Lower leg skin (tissue), 4 donors: ENCODE results near the gene TREH. TPM values are rescaled to one million over a fixed set of nuclear protein-coding genes. Genes with fewer than 3 reads are reported as not detected.
"Not testable (repeated sequence)": the region's sequence is repeated elsewhere in the genome, so short reads cannot be mapped to it uniquely, and the experiment has no call there.

Source experiments
- DNase-seq, 2 donors: peaks; one replicate each; pipeline ENCODE4 v3.0.0-alpha.2; 2019; ENCODE audit warnings: low spot score in 2 of 2
- H3K4me3 ChIP-seq: fragments of 200-600 bp; sonication (generic); 2 replicates; pipeline ENCODE4 v1.5.1; 2017; ENCODE audit warnings: mild to moderate bottlenecking, low read depth; ENCODE audit not compliant: poor library complexity, severe bottlenecking
- CTCF ChIP-seq, 3 donors: fragments of 450-650 bp; IDR thresholded peaks; one replicate each; pipeline ENCODE4 v1.5.1; 2016; ENCODE audit warnings: antibody characterized with exemption in 3 of 3, mild to moderate bottlenecking in 3 of 3, moderate library complexity in 2 of 3
- POLR2A ChIP-seq, 2 donors: fragments of 450-650 bp; IDR thresholded peaks; one replicate each; pipeline ENCODE4 v1.6.1; 2016 to 2017; ENCODE audit warnings: antibody characterized with exemption in 2 of 2, mild to moderate bottlenecking in 1 of 2, moderate library complexity in 1 of 2
- WGBS, 2 donors: methylation state at CpG; one replicate each; pipeline ENCODE4 v1.1.5; 2018; 5-methylcytosine and 5-hydroxymethylcytosine counted together
- intact Hi-C: fragments of 100-400 bp; cut with DNase I; formaldehyde crosslinking; loops from one replicate; pipeline ENCODE4 v1.15.0; 2023; ENCODE audit warnings: low total_unique reads
- total RNA-seq, 4 donors: library from RNA; depleted of rRNA; stranded (reverse); fragments of >200 nt; gene quantifications; one replicate each; pipeline ENCODE4 v1.1.0, GENCODE V29; 2016

Gene TREH
- total RNA-seq: not detected

- H3K4me3 ChIP-seq: no peak within 1 kb of the TSS
These were observed at the start of gene TREH for GRCh38 chr11:118679483-118679882. Gene TREH (minus strand): TSS chr11:118679650. CDS start chr11:118679627, 23 bp downstream.

GRCh38 chr11:118728112-118728511, 48.7 kb upstream of the TREH start:
- intact Hi-C loops, H3K4me3 ChIP-seq: not testable (repeated sequence)
- WGBS, 2 donors: 92 to 93% methylated on average over 10 of the region's 10 CpGs
- peak in 1 of 2 donors; percentile 12 for DNase-seq

More at GRCh38 chr11:118679483-118679882, at the start of gene TREH:
- intact Hi-C loops: no loop called here
- WGBS, 2 donors: 54 to 75% methylated on average over 5 of the region's 5 CpGs
- peak in 1 of 2 donors; percentile 70 for DNase-seq
- no peak for TF ChIP-seq POLR2A (IDR thresholded peaks at IDR 0.05)
- TF ChIP-seq CTCF (IDR thresholded peaks at IDR 0.05): no peak

- DNase-seq, H3K4me3 ChIP-seq, intact Hi-C loops: not testable (repeated sequence)
- 47 to 57% methylated on average over 2 of the region's 2 CpGs for WGBS, 2 donors
These were observed 48.2 kb upstream of the TREH start for GRCh38 chr11:118727721-118728066.

GRCh38 chr11:118727001-118727720, 47.7 kb upstream of the TREH start:
- DNase-seq: peak in 1 of 2 donors; percentile 21
- 60% methylated on average over 8 of the region's 8 CpGs for WGBS, 2 donors
- H3K4me3 ChIP-seq, intact Hi-C loops: not testable (repeated sequence)

- 82 to 86% methylated on average over 4 of the region's 10 CpGs for WGBS, 2 donors
- intact Hi-C loops, DNase-seq, H3K4me3 ChIP-seq: not testable (repeated sequence)
These were observed 42.1 kb upstream of the TREH start for GRCh38 chr11:118721478-118722015.

GRCh38 chr11:118720740-118721139, 41.3 kb upstream of the TREH start:
- intact Hi-C loops, H3K4me3 ChIP-seq, DNase-seq: not testable (repeated sequence)
- 60 to 61% methylated on average over 8 to 9 of the region's 9 CpGs for WGBS, 2 donors

- DNase-seq, intact Hi-C loops, H3K4me3 ChIP-seq: not testable (repeated sequence)
- WGBS, 2 donors: 65 to 66% methylated on average over 12 to 13 of the region's 13 CpGs
These were observed 40.6 kb upstream of the TREH start for GRCh38 chr11:118720078-118720477.

- H3K4me3 ChIP-seq, intact Hi-C loops, DNase-seq: not testable (repeated sequence)
- WGBS, 2 donors: 76 to 89% methylated on average over 7 of the region's 7 CpGs
These were observed 39.1 kb upstream of the TREH start for GRCh38 chr11:118718562-118718961.

- H3K4me3 ChIP-seq, intact Hi-C loops, DNase-seq: not testable (repeated sequence)
- 92 to 93% methylated on average over 4 of the region's 4 CpGs for WGBS, 2 donors
These were observed 38.3 kb upstream of the TREH start for GRCh38 chr11:118717733-118718132.

GRCh38 chr11:118717221-118717620, 37.8 kb upstream of the TREH start:
- intact Hi-C loops, H3K4me3 ChIP-seq, DNase-seq: not testable (repeated sequence)
- 96 to 99% methylated on average over 6 of the region's 6 CpGs for WGBS, 2 donors
